K562 (cell line): ENCODE results near the gene SGSM2. TPM values are rescaled to one million over a fixed set of nuclear protein-coding genes. Genes with fewer than 3 reads are reported as not detected.

Source experiments
- ATAC-seq: fragments of 200-7000 bp; cut with Tn5 transposase; 3 replicates; pipeline ENCODE4 v1.9.1; 2020; ENCODE audit warnings: moderate library complexity
- BruUV-seq: library from RNA; stranded (reverse); fragments of 400-500 nt; replicated peaks from 2 replicates; lab custom pipeline; 2021; lab: Mats Ljungman, UMichigan
- CTCF ChIA-PET: fragments of 300-600 bp; formaldehyde crosslinking; extraction: SDS; loops from one replicate; lab custom pipeline; 2021; ENCODE audit warnings: low intra/inter-chr PET ratio; lab: Yijun Ruan, JAX
- POLR2A ChIA-PET: fragments of 300-600, 350-650 bp; sonication (Branson Sonifier 250); formaldehyde crosslinking; extraction: SDS; loops from one replicate; lab custom pipeline; 2021; ENCODE audit warnings: antibody characterized with exemption, inconsistent platforms; lab: Yijun Ruan, JAX
- DNase-seq, 4 experiments: peaks; one replicate each; pipeline versions ENCODE4 v3.0.0 to v3.0.0-alpha.2; 2011 to 2018; ENCODE audit warnings: low spot score in 3 of 4, mixed read lengths in 3 of 4; ENCODE audit errors: extremely low read depth in 1 of 4
- FAIRE-seq: peaks from 2 replicates; lab custom pipeline; 2011; peaks lifted over from hg19 to GRCh38; lab: Jason Lieb, UNC
- H2AFZ ChIP-seq: 2 replicates; pipeline ENCODE4 v1.6.0; 2011; ENCODE audit warnings: low read depth, low read length, control low read depth, inconsistent platforms
- H3K27ac ChIP-seq: fragments of 200-600 bp; 3 replicates; pipeline ENCODE4 v1.8.0; 2011; ENCODE audit warnings: low read depth, mild to moderate bottlenecking, control low read depth, inconsistent platforms, low read length, moderate library complexity, mixed read lengths; ENCODE audit errors: extremely low read depth
- H3K27me3 ChIP-seq, 2 experiments: fragments of 300-600 bp in 1 of 2; 2 replicates in 1 of 2; 3 replicates in 1 of 2; pipeline versions ENCODE4 v1.6.0 to v1.8.0; 2011; ENCODE audit warnings: inconsistent platforms in 2 of 2, low read length in 2 of 2, mild to moderate bottlenecking in 1 of 2, mixed read lengths in 1 of 2, moderate library complexity in 1 of 2; ENCODE audit not compliant: control insufficient read depth in 2 of 2, insufficient read depth in 2 of 2
- H3K36me3 ChIP-seq: fragments of 300-600 bp; 3 replicates; pipeline ENCODE4 v1.8.0; 2011; ENCODE audit warnings: mild to moderate bottlenecking, low read length, inconsistent platforms; ENCODE audit not compliant: control insufficient read depth, insufficient read depth
- H3K4me1 ChIP-seq, 2 experiments: fragments of 200-600 bp in 1 of 2; replicated peaks in 1 of 2; 2 replicates in 1 of 2; 3 replicates in 1 of 2; pipeline versions ENCODE4 v1.5.1 to v1.8.0; 2011; ENCODE audit warnings: inconsistent platforms in 2 of 2, low read length in 2 of 2, mild to moderate bottlenecking in 1 of 2, mixed read lengths in 1 of 2, moderate library complexity in 1 of 2; ENCODE audit not compliant: control insufficient read depth in 2 of 2, insufficient read depth in 2 of 2
- H3K4me2 ChIP-seq: 2 replicates; pipeline ENCODE4 v1.6.1; 2011; ENCODE audit warnings: low read length, control low read depth, inconsistent platforms, mixed read lengths; ENCODE audit not compliant: insufficient read depth
- H3K4me3 ChIP-seq: fragments of 200-600 bp; sonication (generic), shearing (Covaris generic); 2 replicates; pipeline ENCODE4 v1.5.1; 2016; ENCODE audit warnings: control low read depth, inconsistent platforms
- H3K79me2 ChIP-seq: fragments of 200-600 bp; 3 replicates; pipeline ENCODE4 v1.8.0; 2011; ENCODE audit warnings: low read length, inconsistent platforms; ENCODE audit not compliant: control insufficient read depth, insufficient read depth
- H3K9ac ChIP-seq, 2 experiments: 2 replicates each; pipeline versions ENCODE4 v1.6.0 to v1.6.1; 2011; ENCODE audit warnings: low read depth in 2 of 2, low read length in 2 of 2, control low read depth in 1 of 2, inconsistent platforms in 1 of 2, mild to moderate bottlenecking in 1 of 2, mixed read lengths in 1 of 2; ENCODE audit not compliant: insufficient read depth in 1 of 2
- H3K9me1 ChIP-seq: one replicate; pipeline ENCODE4 v1.6.0; 2011; ENCODE audit warnings: inconsistent platforms, mild to moderate bottlenecking, low read length, moderate library complexity; ENCODE audit not compliant: control insufficient read depth, insufficient read depth
- H3K9me3 ChIP-seq: replicated peaks from 2 replicates; pipeline ENCODE4 v1.5.1; 2011; ENCODE audit warnings: low read depth, low read length, inconsistent platforms; ENCODE audit not compliant: control insufficient read depth, insufficient read depth
- H4K20me1 ChIP-seq: replicated peaks from 2 replicates; pipeline ENCODE4 v1.6.1; 2011; ENCODE audit warnings: low read length, inconsistent platforms, mixed read lengths; ENCODE audit not compliant: control insufficient read depth, insufficient read depth
- ARHGAP35 ChIP-seq: fragments of 450-650 bp; IDR thresholded peaks from 2 replicates; pipeline ENCODE4 v1.6.1; 2018; ENCODE audit not compliant: partially characterized antibody
- DACH1 ChIP-seq: fragments of 450-650 bp; IDR thresholded peaks from 2 replicates; pipeline ENCODE4 v1.6.1; 2018; ENCODE audit not compliant: partially characterized antibody
- E2F6 ChIP-seq, 2 experiments: IDR thresholded peaks; 2 replicates each; pipeline ENCODE4 v1.6.1; 2011; ENCODE audit warnings: borderline replicate concordance in 1 of 2, control low read depth in 1 of 2, low read depth in 1 of 2, low read length in 1 of 2, mild to moderate bottlenecking in 1 of 2, mixed read lengths in 1 of 2, moderate library complexity in 1 of 2; ENCODE audit not compliant: insufficient read depth in 1 of 2, insufficient read length in 1 of 2, poor library complexity in 1 of 2, severe bottlenecking in 1 of 2; ENCODE audit errors: extremely low read depth in 1 of 2
- ELF2 ChIP-seq: fragments of 250-450 bp; sonication (Bioruptor Pico); IDR thresholded peaks from 2 replicates; pipeline ENCODE4 v1.5.0; 2021; ENCODE audit warnings: mild to moderate bottlenecking
- KDM5B ChIP-seq: fragments of 200-600 bp; sonication (generic); IDR thresholded peaks from 2 replicates; pipeline ENCODE4 v1.6.1; 2012; ENCODE audit warnings: low read depth, mild to moderate bottlenecking, moderate library complexity, low read length, control low read depth, inconsistent platforms; ENCODE audit not compliant: insufficient replicate concordance
- SMAD1 ChIP-seq: fragments of 150-350 bp; IDR thresholded peaks from 2 replicates; pipeline ENCODE4 v1.6.1; 2014; ENCODE audit warnings: low read length, low read depth; ENCODE audit not compliant: partially characterized antibody
- XRCC5 ChIP-seq: fragments of 200-400 bp; formaldehyde crosslinking; IDR thresholded peaks from 2 replicates; pipeline ENCODE4 v1.6.1; 2017; ENCODE audit warnings: low read depth, mild to moderate bottlenecking, low read length
- ZBTB33 ChIP-seq: sonication (generic); formaldehyde crosslinking; IDR thresholded peaks from 2 replicates; pipeline ENCODE4 v1.8.1; 2023; ENCODE audit warnings: mild to moderate bottlenecking, missing genetic modification reagents
- ZNF695 ChIP-seq: fragments of 450-650 bp; formaldehyde crosslinking; IDR thresholded peaks from 2 replicates; pipeline ENCODE4 v1.4.0; 2020; ENCODE audit warnings: mild to moderate bottlenecking, moderate library complexity
- ZNF766 ChIP-seq: fragments of 200-800 bp; sonication (Bioruptor generic); conservative IDR thresholded peaks from 2 replicates; pipeline ENCODE4 v1.6.1; 2016; ENCODE audit warnings: missing genetic modification characterization, missing compliant biosample characterization
- WGBS: fragments of 100-300 bp; shearing (Covaris generic); methylation state at CpG from one replicate; pipeline ENCODE4 v1.1.6; 2016; ENCODE audit warnings: low coverage, mixed read lengths; ENCODE audit not compliant: insufficient coverage; ENCODE audit errors: missing lambda C conversion rate; 5-methylcytosine and 5-hydroxymethylcytosine counted together
- in situ Hi-C: fragments of 300-500 bp; cut with MboI; formaldehyde crosslinking; loops from 4 replicates; pipeline ENCODE4 v1.15.0; 2018; ENCODE audit warnings: inconsistent platforms, mixed read lengths
- intact Hi-C: fragments of 100-400 bp; cut with micrococcal nuclease; formaldehyde crosslinking; loops from 2 replicates; pipeline ENCODE4 v1.14.2; 2022
- polyA plus RNA-seq, 8 experiments: library from polyadenylated mRNA; depleted of rRNA in 4 of 8; stranded (reverse) in 5 of 8; unstranded in 3 of 8; fragments of >200 nt; fragmentation: Nextera tagmentation in 2 of 8; fragmentation: Illumina TruSeq in 1 of 8; extraction: Ambion mirVana in 2 of 8; extraction: Trizol in 1 of 8; gene quantifications; 2 replicates each; pipeline versions ENCODE4 v1.2.1 to v1.2.3, GENCODE V29; 2011 to 2014; ENCODE audit warnings: inconsistent platforms in 1 of 8, missing spikeins in 1 of 8
- total RNA-seq, 7 experiments: library from RNA; depleted of rRNA in 6 of 7; stranded (reverse); fragments of >200 nt in 6 of 7; fragmentation: Illumina TruSeq in 2 of 7; extraction: Trizol in 2 of 7; gene quantifications; 2 replicates each; pipeline versions ENCODE4 v1.2.1 to v1.2.3, GENCODE V29; 2011 to 2021; ENCODE audit warnings: low replicate concordance in 1 of 7

The SGSM2 gene
- total and polyA plus RNA-seq, 9 of the 15 experiments (the other 6 are each of a cell fraction or from before 2014, with no cell fraction given) = 0.20 to 26.3 (median 14.8) TPM

GRCh38 chr17:2346475-2346874, 9.2 kb downstream of the SGSM2 start:
- H3K9me3 ChIP-seq = no peaks in the 10 kb centered on the region
- no peak overlapping the region for H3K4me3 ChIP-seq
- no TSS peak for BruUV-seq
- ATAC-seq (no peak), DNase-seq (no peak), FAIRE-seq (no peak)
- peaks cover 0 to 4% of the 10 kb centered on the region in 2 experiments; a peak in 3 of 5 replicates for H3K4me1 ChIP-seq
- no peak overlapping the region for H3K4me2 ChIP-seq
- peaks cover 7% of the 10 kb centered on the region; the same call in 1 of the 3 replicates for H3K36me3 ChIP-seq
- no peak overlapping the region for H3K27ac ChIP-seq
- 91% methylated on average over 7 of the region's 8 CpGs for WGBS
- intact Hi-C loops = no loop called here
- no peak overlapping the region for H2AFZ ChIP-seq
- TF ChIP-seq ZNF695 (CRISPR knock-in tag) (no peak), E2F6 (IDR thresholded peaks at IDR 0.05; ENCODE audit: borderline replicate concordance in 1 of 2, extremely low read depth in 1 of 2, insufficient read depth in 1 of 2, insufficient read length in 1 of 2, low read depth in 1 of 2, low read length in 1 of 2, poor library complexity in 1 of 2, severe bottlenecking in 1 of 2) (no peak), ARHGAP35 (no peak), DACH1 (no peak), ELF2 (CRISPR knock-in tag) (no peak), SMAD1 (no peak), ZNF766 (no peak), XRCC5 (no peak), ZBTB33 (CRISPR knock-in tag) (no peak), KDM5B (no peak)
- H3K79me2 ChIP-seq = no peaks in the 10 kb centered on the region
- no peaks in the 10 kb centered on the region for H3K27me3 ChIP-seq
- no peaks in the 10 kb centered on the region for H4K20me1 ChIP-seq
- in situ Hi-C loops = no loop called here
- H3K9ac ChIP-seq = no peak overlapping the region
- H3K9me1 ChIP-seq = no peaks in the 10 kb centered on the region
- ChIA-PET POLR2A (interaction anchor here (0.7 to 1.5 kb wide), 3 partner anchors 10 to 339 kb away, joined by 3 to 5 read pairs (median 4); partner anchors contain the start of gene TSR1), CTCF (no interaction called here)
